ENCODE measurements around the gene UBA3. TPM values are rescaled to one million over a fixed set of nuclear protein-coding genes. Genes with fewer than 3 reads are reported as not detected.

The UBA3 gene
- total RNA-seq, 3 donors from 2014 or later: 46.5 to 59.3 (median 51.8) TPM

DNA sequence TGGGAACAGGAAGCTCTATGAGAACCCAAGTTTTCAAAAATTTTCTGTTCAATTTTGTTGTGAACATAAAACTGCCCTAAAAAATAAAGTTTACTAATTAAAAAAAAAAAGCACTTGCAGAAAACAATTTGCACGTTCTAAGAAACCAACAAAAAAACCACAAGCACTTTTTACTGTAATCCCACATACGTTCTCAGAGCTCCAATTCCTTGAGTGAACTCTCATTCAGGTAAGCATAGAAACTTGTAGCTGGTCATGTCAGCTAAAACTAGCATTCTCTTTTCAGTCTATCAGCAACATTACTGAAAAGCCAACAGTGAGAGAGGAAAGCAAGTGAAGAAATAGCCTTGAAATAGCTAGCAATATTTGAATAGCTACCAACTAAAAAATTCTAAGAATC, 16.5 kb downstream of the UBA3 start:
- Histone ChIP-seq H3K4me3 (no peak overlapping the region), H3K9me3 (no peaks in the 10 kb centered on the region), H3K36me3 (ENCODE audit: low read depth) (no peaks in the 10 kb centered on the region), H3K4me1 (ENCODE audit: low read depth) (no peaks in the 10 kb centered on the region)
- TF ChIP-seq, protein P1, sequence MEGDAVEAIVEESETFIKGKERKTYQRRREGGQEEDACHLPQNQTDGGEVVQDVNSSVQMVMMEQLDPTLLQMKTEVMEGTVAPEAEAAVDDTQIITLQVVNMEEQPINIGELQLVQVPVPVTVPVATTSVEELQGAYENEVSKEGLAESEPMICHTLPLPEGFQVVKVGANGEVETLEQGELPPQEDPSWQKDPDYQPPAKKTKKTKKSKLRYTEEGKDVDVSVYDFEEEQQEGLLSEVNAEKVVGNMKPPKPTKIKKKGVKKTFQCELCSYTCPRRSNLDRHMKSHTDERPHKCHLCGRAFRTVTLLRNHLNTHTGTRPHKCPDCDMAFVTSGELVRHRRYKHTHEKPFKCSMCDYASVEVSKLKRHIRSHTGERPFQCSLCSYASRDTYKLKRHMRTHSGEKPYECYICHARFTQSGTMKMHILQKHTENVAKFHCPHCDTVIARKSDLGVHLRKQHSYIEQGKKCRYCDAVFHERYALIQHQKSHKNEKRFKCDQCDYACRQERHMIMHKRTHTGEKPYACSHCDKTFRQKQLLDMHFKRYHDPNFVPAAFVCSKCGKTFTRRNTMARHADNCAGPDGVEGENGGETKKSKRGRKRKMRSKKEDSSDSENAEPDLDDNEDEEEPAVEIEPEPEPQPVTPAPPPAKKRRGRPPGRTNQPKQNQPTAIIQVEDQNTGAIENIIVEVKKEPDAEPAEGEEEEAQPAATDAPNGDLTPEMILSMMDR (IDR thresholded peaks at IDR 0.05): no peak
- intact Hi-C loops (cut with DNase I, micrococcal nuclease): no loop called here
- ATAC-seq: no peak
- DNase-seq: no peak

DNA sequence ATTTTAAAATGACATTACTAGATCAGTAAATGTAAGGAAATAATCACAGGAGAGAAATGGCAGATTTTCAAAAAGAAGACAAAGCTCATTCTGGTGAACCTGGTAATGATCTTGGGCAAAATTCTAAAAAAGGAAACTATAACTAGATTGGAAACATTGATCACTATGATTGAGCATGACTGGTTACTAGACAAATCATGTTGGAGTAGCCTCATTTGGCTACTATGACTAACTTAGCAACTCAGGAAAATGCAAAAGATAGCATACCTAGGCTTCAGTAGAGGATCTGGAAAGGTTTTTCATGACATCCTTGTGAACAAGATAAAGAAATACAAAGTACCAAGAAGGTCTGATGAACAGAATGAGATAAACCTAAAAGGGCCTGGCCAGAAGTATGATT, 20.5 kb downstream of the UBA3 start:
- DNase-seq (no peak), ATAC-seq (no peak)
- H3K4me3 ChIP-seq: no peak overlapping the region
- H3K36me3 ChIP-seq (ENCODE audit: low read depth): no peaks in the 10 kb centered on the region
- no peaks in the 10 kb centered on the region for H3K9me3 ChIP-seq
- intact Hi-C loops (cut with DNase I, micrococcal nuclease): no loop called here
- TF ChIP-seq, protein P1 (IDR thresholded peaks at IDR 0.05): no peak
- no peaks in the 10 kb centered on the region for H3K4me1 ChIP-seq (ENCODE audit: low read depth)

DNA sequence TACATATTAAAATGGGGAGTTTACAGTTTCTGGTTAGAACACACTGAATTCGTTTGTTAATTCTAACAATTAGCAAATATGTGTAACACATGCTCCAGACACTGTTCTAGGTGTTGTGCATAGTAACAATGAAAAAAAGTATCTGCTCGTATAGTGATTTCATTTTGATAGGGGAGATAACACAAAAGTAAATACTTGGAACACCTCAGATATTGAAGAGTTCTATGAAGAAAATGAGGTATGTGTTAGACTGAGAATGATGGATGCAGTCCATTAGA, 21.3 kb downstream of the UBA3 start:
- no peaks in the 10 kb centered on the region for H3K4me1 ChIP-seq (ENCODE audit: low read depth)
- H3K4me3 ChIP-seq: no peak overlapping the region
- intact Hi-C loops (cut with DNase I, micrococcal nuclease): no loop called here
- TF ChIP-seq, protein P1 (IDR thresholded peaks at IDR 0.05): no peak
- ATAC-seq (no peak), DNase-seq (no peak)
- H3K9me3 ChIP-seq: no peaks in the 10 kb centered on the region
- no peaks in the 10 kb centered on the region for H3K36me3 ChIP-seq (ENCODE audit: low read depth)

DNA sequence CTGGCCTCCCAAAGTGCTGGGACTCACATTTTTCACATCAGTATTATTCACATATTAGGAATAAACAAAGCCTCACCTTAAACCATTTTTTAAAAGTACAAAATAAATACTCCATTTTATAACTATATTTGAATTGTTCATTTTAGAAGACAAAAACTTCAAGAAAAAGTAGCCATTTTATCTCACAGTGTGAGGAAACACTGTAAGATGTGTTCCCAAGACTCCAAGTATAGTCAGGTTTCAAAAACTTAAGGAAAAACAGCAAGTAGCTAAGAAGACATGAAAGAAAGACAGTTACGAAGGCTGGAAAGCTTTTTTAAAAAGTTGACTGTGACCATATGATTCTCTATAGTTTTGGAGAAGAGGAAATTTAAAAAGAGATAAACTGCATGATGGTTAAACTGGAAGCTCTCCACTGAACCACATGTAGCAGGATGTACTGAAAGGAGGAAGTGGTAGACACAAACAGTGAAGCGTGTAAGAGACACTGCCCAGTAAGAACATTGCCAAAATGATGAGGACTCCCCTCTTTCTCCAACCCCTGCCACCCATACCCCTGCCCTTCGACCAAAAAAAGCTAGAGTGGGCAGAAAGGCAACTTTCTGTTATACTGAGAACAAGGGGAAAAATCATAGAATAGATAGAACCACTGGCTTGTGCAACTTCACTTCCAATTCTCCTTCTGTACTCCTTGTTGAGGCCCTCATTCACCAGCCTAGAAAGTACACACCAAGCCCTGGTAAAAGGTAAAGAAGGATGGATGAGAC, 21.8 kb downstream of the UBA3 start:
- TF ChIP-seq, protein P1 (IDR thresholded peaks at IDR 0.05): no peak
- H3K4me3 ChIP-seq: no peak overlapping the region
- intact Hi-C loops (cut with DNase I, micrococcal nuclease): no loop called here
- DNase-seq (no peak), ATAC-seq (peak; percentile 90)
- H3K4me1 ChIP-seq (ENCODE audit: low read depth): no peaks in the 10 kb centered on the region
- no peaks in the 10 kb centered on the region for H3K9me3 ChIP-seq
- H3K36me3 ChIP-seq (ENCODE audit: low read depth): no peaks in the 10 kb centered on the region

DNA sequence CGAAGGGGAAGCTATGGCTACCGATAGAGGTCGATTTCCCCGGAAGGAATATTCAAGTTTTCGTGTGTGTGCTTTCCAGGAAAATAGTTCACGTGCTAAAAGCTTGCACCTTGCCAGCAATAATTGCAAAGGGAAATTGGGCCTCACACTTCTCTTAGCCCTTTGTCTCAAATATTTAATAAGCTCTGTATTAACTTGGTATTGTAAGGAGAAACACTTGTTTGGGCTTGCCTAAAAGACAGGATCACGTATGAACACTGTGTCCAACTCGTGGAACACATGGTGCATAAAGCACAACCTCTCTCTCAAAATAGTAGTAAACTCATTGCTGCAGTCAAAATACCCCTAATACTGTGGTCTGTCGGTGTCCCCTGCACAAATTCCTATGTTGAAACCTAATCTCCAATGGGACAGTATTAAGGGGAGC, 27.7 kb downstream of the UBA3 start:
- no peak for ATAC-seq
- TF ChIP-seq, protein P1 (IDR thresholded peaks at IDR 0.05): no peak
- Histone ChIP-seq H3K36me3 (ENCODE audit: low read depth) (no peaks in the 10 kb centered on the region), H3K4me3 (peak overlapping the region; percentile 75), H3K4me1 (ENCODE audit: low read depth) (peaks cover 23% of the 10 kb centered on the region), H3K9me3 (no peaks in the 10 kb centered on the region)
- no peak for DNase-seq
- intact Hi-C loops (cut with DNase I, micrococcal nuclease): no loop called here

Data from mucosa of descending colon (tissue), 3 donors.